Measurements from ENCODE around the gene HECTD2. TPM values are rescaled to one million over a fixed set of nuclear protein-coding genes. Genes with fewer than 3 reads are reported as not detected.
A peak's percentile ranks its signal among the peaks of the same experiment; 100 is the strongest.

Gene HECTD2
- total RNA-seq, 1 experiment from 2014 or later, result 11.5 TPM

GRCh38 chr10:91493313-91493712 is 83.2 kb downstream of the HECTD2 start:
- Histone ChIP-seq H3K27me3 (ENCODE audit: control insufficient read depth, insufficient read depth, low read length) (no peaks in the 10 kb centered on the region), H3K36me3 (ENCODE audit: control insufficient read depth, insufficient read depth, low read length) (no peaks in the 10 kb centered on the region; the same call in 1 of the 2 replicates), H3K4me3 (ENCODE audit: low read depth in 2 of 2, low read length in 2 of 2) (no peak overlapping the region), H3K4me1 (ENCODE audit: control insufficient read depth, insufficient read depth, low read length) (no peaks in the 10 kb centered on the region), H3K27ac (ENCODE audit: low read length) (no peak overlapping the region), H3K9me3 (ENCODE audit: control insufficient read depth, insufficient read depth, low read depth, low read length) (no peaks in the 10 kb centered on the region)
- DNase-seq (ENCODE audit: low read depth, low spot score) (no peak), ATAC-seq (no peak)
- no peak for TF ChIP-seq SIN3A (IDR thresholded peaks at IDR 0.05; ENCODE audit: borderline replicate concordance, insufficient read depth, low read depth, low read length)
- TF ChIP-seq CTCF (IDR thresholded peaks at IDR 0.05), result peak; percentile 15; the same call in 1 of the 2 replicates
- intact Hi-C loops (cut with micrococcal nuclease; ENCODE audit: unreplicated experiment) (loop anchor here (5.0 kb wide), 1 partner anchor 144 kb away; no protein-coding TSS in a partner anchor), in situ Hi-C loops (cut with HindIII; ENCODE audit: low pct_unique_long_range_greater_than_20kb, low sequenced_read_pairs) (no loop called here)
- POLR2A ChIA-PET, result no interaction called here
- BruUV-seq (replicated peaks), result no TSS peak
- CTCF ChIA-PET, result interaction anchor here (1.2 kb wide), 1 partner anchor 142 kb away, joined by 5 read pairs; no protein-coding TSS in a partner anchor

- Histone ChIP-seq H3K36me3 (ENCODE audit: control insufficient read depth, insufficient read depth, low read length) (no peaks in the 10 kb centered on the region; the same call in 1 of the 2 replicates), H3K27me3 (ENCODE audit: control insufficient read depth, insufficient read depth, low read length) (no peaks in the 10 kb centered on the region), H3K4me3 (ENCODE audit: low read depth in 2 of 2, low read length in 2 of 2) (no peak overlapping the region), H3K9me3 (ENCODE audit: control insufficient read depth, insufficient read depth, low read depth, low read length) (no peaks in the 10 kb centered on the region), H3K27ac (ENCODE audit: low read length) (no peak overlapping the region), H3K4me1 (ENCODE audit: control insufficient read depth, insufficient read depth, low read length) (no peaks in the 10 kb centered on the region)
- in situ Hi-C loops (cut with HindIII; ENCODE audit: low pct_unique_long_range_greater_than_20kb, low sequenced_read_pairs), result no loop called here
- TF ChIP-seq POLR2AphosphoS5 (IDR thresholded peaks at IDR 0.05; ENCODE audit: low read depth, low read length), result no peak
- TF ChIP-seq CTCF (IDR thresholded peaks at IDR 0.05), result no peak
- TF ChIP-seq REST (IDR thresholded peaks at IDR 0.05; ENCODE audit: insufficient read depth in 1 of 2, low read depth in 2 of 2, low read length in 1 of 2), result no peak
- no peak for DNase-seq (ENCODE audit: low read depth, low spot score)
- intact Hi-C loops (cut with micrococcal nuclease; ENCODE audit: unreplicated experiment), result no loop called here
- ChIA-PET POLR2A (no interaction called here), CTCF (no interaction called here)
- ATAC-seq, result no peak
- no TSS peak for BruUV-seq (replicated peaks)
Observed at GRCh38 chr10:91495402-91495801, 85.3 kb downstream of the HECTD2 start.

- no peak for TF ChIP-seq POLR2AphosphoS5 (IDR thresholded peaks at IDR 0.05; ENCODE audit: low read depth, low read length)
- no peak for TF ChIP-seq REST (IDR thresholded peaks at IDR 0.05; ENCODE audit: insufficient read depth in 1 of 2, low read depth in 2 of 2, low read length in 1 of 2)
- TF ChIP-seq CTCF (IDR thresholded peaks at IDR 0.05), result no peak
- no peak for TF ChIP-seq SIN3A (IDR thresholded peaks at IDR 0.05; ENCODE audit: borderline replicate concordance, insufficient read depth, low read depth, low read length)
- TF ChIP-seq TCF7L2 (IDR thresholded peaks at IDR 0.05; ENCODE audit: low read depth, low read length), result no peak
- no TSS peak for BruUV-seq (replicated peaks)
- POLR2A ChIA-PET, result no interaction called here
- Histone ChIP-seq H3K27ac (ENCODE audit: low read length) (no peak overlapping the region), H3K36me3 (ENCODE audit: control insufficient read depth, insufficient read depth, low read length) (no peaks in the 10 kb centered on the region; the same call in 1 of the 2 replicates), H3K9me3 (ENCODE audit: control insufficient read depth, insufficient read depth, low read depth, low read length) (no peaks in the 10 kb centered on the region), H3K27me3 (ENCODE audit: control insufficient read depth, insufficient read depth, low read length) (no peaks in the 10 kb centered on the region), H3K4me1 (ENCODE audit: control insufficient read depth, insufficient read depth, low read length) (no peaks in the 10 kb centered on the region), H3K4me3 (ENCODE audit: low read depth in 2 of 2, low read length in 2 of 2) (no peak overlapping the region)
- no peak for DNase-seq (ENCODE audit: low read depth, low spot score)
- no peak for ATAC-seq
- CTCF ChIA-PET, result no interaction called here
- intact Hi-C loops (cut with micrococcal nuclease; ENCODE audit: unreplicated experiment) (no loop called here), in situ Hi-C loops (cut with HindIII; ENCODE audit: low pct_unique_long_range_greater_than_20kb, low sequenced_read_pairs) (no loop called here)
Observed at GRCh38 chr10:91496016-91496415, 85.9 kb downstream of the HECTD2 start.
